Neural cell (in vitro differentiated cells): ENCODE results near the gene BRINP1. TPM values are rescaled to one million over a fixed set of nuclear protein-coding genes. Genes with fewer than 3 reads are reported as not detected.

ENCODE experiments used
- H2AFZ ChIP-seq: fragments of 200-600, 300-800 bp; sonication (generic), shearing (Covaris generic); 2 replicates; pipeline ENCODE4 v1.6.0; 2014; ENCODE audit warnings: low read depth, mild to moderate bottlenecking, antibody characterized with exemption, low read length, moderate library complexity
- H3F3A ChIP-seq: fragments of 200-600 bp; shearing (Covaris generic); 2 replicates; pipeline ENCODE4 v1.6.1; 2016; ENCODE audit warnings: mild to moderate bottlenecking, moderate library complexity, mixed read lengths, antibody characterized with exemption, low read length; ENCODE audit not compliant: insufficient read depth, poor library complexity, severe bottlenecking
- H3K27ac ChIP-seq: fragments of 200-600, 300-800 bp; sonication (generic), shearing (Covaris generic); 2 replicates; pipeline ENCODE4 v1.5.1; 2014; ENCODE audit warnings: mild to moderate bottlenecking, low read length, moderate library complexity
- H3K27me3 ChIP-seq: fragments of 300-800, 200-600 bp; sonication (generic), shearing (Covaris generic); 2 replicates; pipeline ENCODE4 v1.6.0; 2014; ENCODE audit warnings: mild to moderate bottlenecking, low read depth, low read length, moderate library complexity; ENCODE audit not compliant: insufficient read depth
- H3K36me3 ChIP-seq: fragments of 300-800, 200-600 bp; sonication (generic), shearing (Covaris generic); 2 replicates; pipeline ENCODE4 v1.5.1; 2014; ENCODE audit warnings: mild to moderate bottlenecking, antibody characterized with exemption, low read length, moderate library complexity; ENCODE audit not compliant: insufficient read depth
- H3K4me2 ChIP-seq: fragments of 300-800, 200-600 bp; sonication (generic), shearing (Covaris generic); 2 replicates; pipeline ENCODE4 v1.6.0; 2014; ENCODE audit warnings: mild to moderate bottlenecking, low read length
- H3K4me3 ChIP-seq: fragments of 300-800, 200-600 bp; sonication (generic), shearing (Covaris generic); 2 replicates; pipeline ENCODE4 v1.5.1; 2014; ENCODE audit warnings: mild to moderate bottlenecking, low read length, moderate library complexity
- H3K79me2 ChIP-seq: fragments of 200-600 bp; shearing (Covaris generic); replicated peaks from 2 replicates; pipeline ENCODE4 v1.6.0; 2014; ENCODE audit warnings: mild to moderate bottlenecking, low read length, moderate library complexity; ENCODE audit not compliant: insufficient read depth
- H3K9ac ChIP-seq: fragments of 300-800, 200-600 bp; sonication (generic), shearing (Covaris generic); 2 replicates; pipeline ENCODE4 v1.6.1; 2016; ENCODE audit warnings: mild to moderate bottlenecking, low read length, mixed read lengths
- H3K9me2 ChIP-seq: fragments of 200-600 bp; shearing (Covaris generic); 2 replicates; pipeline ENCODE4 v1.6.1; 2016; ENCODE audit warnings: mild to moderate bottlenecking, low read length, mixed read lengths; ENCODE audit not compliant: insufficient read depth
- H3K9me3 ChIP-seq: fragments of 200-600, 300-800 bp; sonication (generic), shearing (Covaris generic); 2 replicates; pipeline ENCODE4 v1.6.1; 2016; ENCODE audit warnings: mild to moderate bottlenecking, mixed run types, low read length, moderate library complexity, mixed read lengths
- H4K20me1 ChIP-seq: fragments of 200-600 bp; shearing (Covaris generic); 2 replicates; pipeline ENCODE4 v1.6.1; 2016; ENCODE audit warnings: mild to moderate bottlenecking, mixed run types; ENCODE audit not compliant: insufficient read depth
- EP300 ChIP-seq: fragments of 450-650 bp; conservative IDR thresholded peaks from 2 replicates; pipeline ENCODE4 v1.6.1; 2014; ENCODE audit warnings: antibody characterized with exemption, mild to moderate bottlenecking, moderate library complexity; ENCODE audit not compliant: poor library complexity, severe bottlenecking
- EZH2 ChIP-seq: fragments of 200-600, 300-800 bp; shearing (Covaris generic), sonication (generic); IDR thresholded peaks from 2 replicates; pipeline ENCODE4 v1.6.1; 2014; ENCODE audit warnings: antibody characterized with exemption, low read length, borderline replicate concordance, mild to moderate bottlenecking; ENCODE audit not compliant: insufficient read depth, poor library complexity, severe bottlenecking
- MXI1 ChIP-seq: fragments of 450-650 bp; conservative IDR thresholded peaks from 2 replicates; pipeline ENCODE4 v1.6.1; 2014; ENCODE audit warnings: antibody characterized with exemption, mild to moderate bottlenecking; ENCODE audit not compliant: poor library complexity, severe bottlenecking
- POLR2AphosphoS5 ChIP-seq: IDR thresholded peaks from 2 replicates; pipeline ENCODE4 v1.6.1; 2012
- RAD21 ChIP-seq: fragments of 450-650 bp; conservative IDR thresholded peaks from 2 replicates; pipeline ENCODE4 v1.6.1; 2014; ENCODE audit warnings: antibody characterized with exemption, mild to moderate bottlenecking, moderate library complexity
- SMC3 ChIP-seq: fragments of 450-650 bp; conservative IDR thresholded peaks from 2 replicates; pipeline ENCODE4 v1.6.1; 2014; ENCODE audit warnings: antibody characterized with exemption, mild to moderate bottlenecking, moderate library complexity; ENCODE audit not compliant: poor library complexity
- TAF1 ChIP-seq: IDR thresholded peaks from 2 replicates; pipeline ENCODE4 v1.6.1; 2012; ENCODE audit warnings: low read depth
- polyA plus RNA-seq: library from polyadenylated mRNA; depleted of rRNA; stranded (reverse); fragments of >200 nt; gene quantifications from 2 replicates; pipeline ENCODE4 v1.2.3, GENCODE V29; 2014
- TF ChIP-seq, protein P1 (sequence below): fragments of 450-650 bp; IDR thresholded peaks from 2 replicates; pipeline ENCODE4 v1.5.1; 2014; ENCODE audit warnings: antibody characterized with exemption, mild to moderate bottlenecking, moderate library complexity; ENCODE audit not compliant: poor library complexity, severe bottlenecking
- TF ChIP-seq, protein P2 (sequence below): IDR thresholded peaks from 2 replicates; pipeline ENCODE4 v1.6.1; 2012; ENCODE audit warnings: borderline replicate concordance

Gene BRINP1
- polyA plus RNA-seq, 1 donor from 2014 or later, result 15.6 TPM

DNA sequence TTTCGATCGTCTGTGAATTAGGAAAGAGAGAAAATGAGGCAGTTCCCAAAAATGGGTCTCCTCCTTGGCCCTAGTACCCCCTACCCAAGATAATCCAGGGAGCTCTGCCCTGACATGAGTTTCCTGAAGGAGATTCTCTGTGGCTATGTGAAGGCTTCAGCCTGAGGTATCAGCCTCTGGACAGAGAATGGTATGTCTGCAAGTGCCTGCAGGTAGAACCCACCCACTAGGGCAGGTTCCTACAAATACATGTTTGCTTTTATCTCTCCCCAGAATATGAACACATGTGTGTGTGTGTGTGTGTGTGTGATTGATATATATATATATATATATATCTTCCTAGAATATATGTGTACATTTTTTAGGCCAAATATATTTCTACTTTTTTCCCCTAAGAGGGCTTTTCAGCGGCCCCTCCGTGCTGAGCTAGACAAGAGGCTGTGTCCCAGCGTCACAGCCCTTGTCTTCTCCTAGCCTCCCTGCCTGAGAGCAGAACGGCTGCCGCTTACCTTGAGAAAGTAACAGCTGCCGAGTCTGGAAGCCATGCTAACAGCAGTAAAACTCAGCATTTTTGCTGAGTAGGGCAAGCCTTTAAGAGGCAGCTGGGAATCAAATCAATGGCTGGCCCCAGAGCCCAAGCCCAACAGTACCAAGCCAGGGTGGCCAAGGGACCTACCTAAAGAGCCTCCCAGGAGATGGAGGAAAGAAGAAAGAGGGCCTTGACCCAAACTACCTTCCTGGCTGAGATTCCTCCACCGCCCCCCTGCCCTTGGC is 2.1 kb downstream of the BRINP1 start:
- no peak overlapping the region for H3K9ac ChIP-seq
- H3K9me3 ChIP-seq, result no peaks in the 10 kb centered on the region
- no peaks in the 10 kb centered on the region for H3K79me2 ChIP-seq
- H3K4me2 ChIP-seq, result no peak overlapping the region
- H3K4me3 ChIP-seq, result peak overlapping the region; percentile 80
- H3K27ac ChIP-seq, result no peak overlapping the region
- no peaks in the 10 kb centered on the region for H4K20me1 ChIP-seq
- TF ChIP-seq SMC3 (no peak), TAF1 (no peak), RAD21 (no peak), POLR2AphosphoS5 (no peak), EP300 (no peak), MXI1 (no peak), EZH2 (no peak)
- TF ChIP-seq, protein P1, sequence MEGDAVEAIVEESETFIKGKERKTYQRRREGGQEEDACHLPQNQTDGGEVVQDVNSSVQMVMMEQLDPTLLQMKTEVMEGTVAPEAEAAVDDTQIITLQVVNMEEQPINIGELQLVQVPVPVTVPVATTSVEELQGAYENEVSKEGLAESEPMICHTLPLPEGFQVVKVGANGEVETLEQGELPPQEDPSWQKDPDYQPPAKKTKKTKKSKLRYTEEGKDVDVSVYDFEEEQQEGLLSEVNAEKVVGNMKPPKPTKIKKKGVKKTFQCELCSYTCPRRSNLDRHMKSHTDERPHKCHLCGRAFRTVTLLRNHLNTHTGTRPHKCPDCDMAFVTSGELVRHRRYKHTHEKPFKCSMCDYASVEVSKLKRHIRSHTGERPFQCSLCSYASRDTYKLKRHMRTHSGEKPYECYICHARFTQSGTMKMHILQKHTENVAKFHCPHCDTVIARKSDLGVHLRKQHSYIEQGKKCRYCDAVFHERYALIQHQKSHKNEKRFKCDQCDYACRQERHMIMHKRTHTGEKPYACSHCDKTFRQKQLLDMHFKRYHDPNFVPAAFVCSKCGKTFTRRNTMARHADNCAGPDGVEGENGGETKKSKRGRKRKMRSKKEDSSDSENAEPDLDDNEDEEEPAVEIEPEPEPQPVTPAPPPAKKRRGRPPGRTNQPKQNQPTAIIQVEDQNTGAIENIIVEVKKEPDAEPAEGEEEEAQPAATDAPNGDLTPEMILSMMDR, result no peak
- TF ChIP-seq, protein P2, sequence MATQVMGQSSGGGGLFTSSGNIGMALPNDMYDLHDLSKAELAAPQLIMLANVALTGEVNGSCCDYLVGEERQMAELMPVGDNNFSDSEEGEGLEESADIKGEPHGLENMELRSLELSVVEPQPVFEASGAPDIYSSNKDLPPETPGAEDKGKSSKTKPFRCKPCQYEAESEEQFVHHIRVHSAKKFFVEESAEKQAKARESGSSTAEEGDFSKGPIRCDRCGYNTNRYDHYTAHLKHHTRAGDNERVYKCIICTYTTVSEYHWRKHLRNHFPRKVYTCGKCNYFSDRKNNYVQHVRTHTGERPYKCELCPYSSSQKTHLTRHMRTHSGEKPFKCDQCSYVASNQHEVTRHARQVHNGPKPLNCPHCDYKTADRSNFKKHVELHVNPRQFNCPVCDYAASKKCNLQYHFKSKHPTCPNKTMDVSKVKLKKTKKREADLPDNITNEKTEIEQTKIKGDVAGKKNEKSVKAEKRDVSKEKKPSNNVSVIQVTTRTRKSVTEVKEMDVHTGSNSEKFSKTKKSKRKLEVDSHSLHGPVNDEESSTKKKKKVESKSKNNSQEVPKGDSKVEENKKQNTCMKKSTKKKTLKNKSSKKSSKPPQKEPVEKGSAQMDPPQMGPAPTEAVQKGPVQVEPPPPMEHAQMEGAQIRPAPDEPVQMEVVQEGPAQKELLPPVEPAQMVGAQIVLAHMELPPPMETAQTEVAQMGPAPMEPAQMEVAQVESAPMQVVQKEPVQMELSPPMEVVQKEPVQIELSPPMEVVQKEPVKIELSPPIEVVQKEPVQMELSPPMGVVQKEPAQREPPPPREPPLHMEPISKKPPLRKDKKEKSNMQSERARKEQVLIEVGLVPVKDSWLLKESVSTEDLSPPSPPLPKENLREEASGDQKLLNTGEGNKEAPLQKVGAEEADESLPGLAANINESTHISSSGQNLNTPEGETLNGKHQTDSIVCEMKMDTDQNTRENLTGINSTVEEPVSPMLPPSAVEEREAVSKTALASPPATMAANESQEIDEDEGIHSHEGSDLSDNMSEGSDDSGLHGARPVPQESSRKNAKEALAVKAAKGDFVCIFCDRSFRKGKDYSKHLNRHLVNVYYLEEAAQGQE, result no peak
- no peaks in the 10 kb centered on the region for H3F3A ChIP-seq
- peaks cover 21% of the 10 kb centered on the region for H3K27me3 ChIP-seq
- H3K36me3 ChIP-seq, result no peaks in the 10 kb centered on the region
- H2AFZ ChIP-seq, result no peak overlapping the region
- no peaks in the 10 kb centered on the region for H3K9me2 ChIP-seq

DNA sequence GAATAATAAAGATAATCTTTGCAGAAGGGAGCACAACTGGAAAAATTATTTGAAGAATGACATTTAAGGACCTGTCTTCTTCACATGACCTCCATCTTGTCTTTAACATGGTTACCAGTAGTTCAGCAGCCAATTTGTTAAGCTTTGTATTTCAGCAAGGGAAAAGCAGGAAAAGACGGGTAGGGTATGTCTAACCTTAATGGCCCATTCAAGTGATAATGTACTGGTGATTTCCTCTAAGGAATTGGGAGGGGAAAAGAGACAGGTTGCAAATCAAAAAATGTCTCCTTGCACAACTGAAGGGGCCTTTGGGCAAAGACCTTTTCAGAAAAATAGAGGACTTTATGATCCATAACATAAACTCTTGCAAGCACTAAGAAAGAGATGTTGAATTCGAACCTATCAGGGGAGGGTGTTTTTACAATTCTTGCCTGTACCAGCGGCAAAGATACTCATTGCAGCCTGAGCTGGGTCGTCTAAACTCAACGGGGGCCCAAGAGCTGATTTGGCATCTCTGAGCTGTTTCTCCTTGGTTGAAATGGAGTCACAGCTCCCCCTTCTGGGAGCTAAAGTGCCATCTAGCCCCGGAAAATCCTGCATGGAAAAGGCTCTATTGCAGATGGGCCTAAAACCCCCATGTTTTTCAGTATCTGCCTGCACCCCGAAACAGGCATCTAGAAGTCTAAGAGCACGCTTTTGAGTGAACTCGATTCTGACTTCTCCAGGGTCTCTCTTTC is 3.8 kb downstream of the BRINP1 start:
- Histone ChIP-seq H3K36me3 (no peaks in the 10 kb centered on the region), H3K9me3 (no peaks in the 10 kb centered on the region), H4K20me1 (no peaks in the 10 kb centered on the region), H3K9ac (no peak overlapping the region), H3K4me2 (peak overlapping the region; percentile 54), H3K4me3 (peak overlapping the region; percentile 47), H3K79me2 (no peaks in the 10 kb centered on the region), H2AFZ (no peak overlapping the region), H3F3A (no peaks in the 10 kb centered on the region), H3K27me3 (peaks cover 10% of the 10 kb centered on the region), H3K9me2 (no peaks in the 10 kb centered on the region), H3K27ac (no peak overlapping the region)
- no peak for TF ChIP-seq TAF1
- TF ChIP-seq, protein P1, result peak; percentile 91
- TF ChIP-seq SMC3, result peak; percentile 93
- TF ChIP-seq POLR2AphosphoS5, result no peak
- peak; percentile 93 for TF ChIP-seq RAD21
